ENCODE measurements around the gene TBC1D14.

The TBC1D14 gene

GRCh38 chr4:6932475-6932874 is 22.8 kb downstream of the TBC1D14 start:
- DNase-seq = no peak

GRCh38 chr4:6932918-6933317 is 23.3 kb downstream of the TBC1D14 start:
- no peak for DNase-seq

GRCh38 chr4:6933691-6934430 is 24.2 kb downstream of the TBC1D14 start:
- DNase-seq = no peak

DNA sequence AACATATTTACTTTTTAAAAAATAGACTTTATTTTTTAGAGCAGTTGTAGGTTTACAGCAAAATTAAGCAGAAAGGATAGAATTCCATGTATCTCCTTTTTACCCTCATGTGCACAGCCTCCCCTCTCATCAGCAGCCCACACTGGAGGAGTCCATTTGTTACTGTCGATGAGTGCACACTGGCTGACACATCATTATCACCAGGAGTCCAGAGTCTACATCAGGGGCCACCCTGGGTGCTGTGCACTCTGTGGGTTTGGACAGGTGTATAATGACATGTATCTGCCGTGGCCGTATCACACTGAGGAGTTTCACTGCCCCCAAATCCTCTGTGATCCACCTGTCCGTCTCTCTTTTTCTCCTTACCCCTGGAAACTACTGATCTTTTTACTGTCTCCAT is 26.3 kb downstream of the TBC1D14 start:
- no peak for DNase-seq

DNA sequence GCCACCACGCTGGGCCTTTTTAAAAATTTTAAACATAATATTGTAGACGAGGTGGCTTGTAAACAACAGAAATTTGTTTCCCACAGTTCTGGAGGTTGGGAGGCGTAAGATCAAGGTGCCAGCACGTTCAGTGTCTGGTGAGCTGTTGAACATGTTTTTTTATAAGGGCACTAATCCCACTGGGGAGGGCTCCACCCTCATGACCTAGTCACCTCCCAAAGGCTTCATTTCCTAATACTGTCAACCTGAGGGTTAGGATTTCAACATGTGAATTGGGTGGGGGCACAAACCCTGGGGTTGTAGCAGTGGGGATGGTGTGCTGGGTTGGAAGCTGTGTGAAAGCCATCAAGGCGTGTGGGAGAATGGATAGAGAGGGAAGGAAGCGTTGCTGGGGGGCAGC is 27.6 kb downstream of the TBC1D14 start:
- DNase-seq = no peak

DNA sequence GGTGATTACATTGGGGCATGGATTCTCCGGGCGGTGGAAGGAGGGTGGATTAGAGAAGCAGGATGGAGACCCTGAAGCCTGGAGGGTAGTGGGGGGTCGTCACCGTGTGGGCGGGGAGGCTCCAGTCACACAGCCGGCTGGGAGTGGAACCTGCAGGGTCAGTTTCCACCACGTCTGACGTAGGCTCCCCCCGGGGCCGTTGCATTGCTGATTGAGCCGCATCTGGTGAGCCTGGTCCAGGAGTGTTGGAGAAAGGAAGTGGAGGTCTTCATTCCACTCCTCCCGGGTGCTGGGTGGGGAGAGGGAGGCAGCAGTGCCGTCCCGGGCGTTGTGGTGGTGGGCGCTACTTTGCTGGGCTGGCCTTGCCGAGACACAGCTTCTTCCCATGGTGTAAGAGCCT is 28.1 kb downstream of the TBC1D14 start:
- no peak for DNase-seq

DNA sequence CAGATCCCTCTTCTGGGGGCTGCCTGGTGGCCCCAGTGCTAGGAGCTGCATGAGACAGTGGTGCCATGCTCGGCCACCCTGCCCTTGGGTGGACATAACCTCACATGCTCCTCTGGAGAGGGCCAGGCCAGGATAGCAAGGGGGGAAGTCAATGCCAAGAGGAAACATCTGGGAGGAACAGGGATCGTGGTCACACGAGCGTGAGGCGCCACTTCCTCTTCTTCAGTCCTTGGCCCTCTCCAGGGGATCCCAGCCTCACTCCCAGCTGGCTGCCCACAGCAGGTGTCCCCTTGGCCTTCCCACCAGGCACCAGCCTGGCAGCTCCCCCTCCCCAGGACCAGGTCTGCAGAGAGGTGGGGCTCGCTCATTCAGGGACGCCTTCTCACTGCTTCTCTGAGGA is 28.6 kb downstream of the TBC1D14 start:
- no peak for DNase-seq

DNA sequence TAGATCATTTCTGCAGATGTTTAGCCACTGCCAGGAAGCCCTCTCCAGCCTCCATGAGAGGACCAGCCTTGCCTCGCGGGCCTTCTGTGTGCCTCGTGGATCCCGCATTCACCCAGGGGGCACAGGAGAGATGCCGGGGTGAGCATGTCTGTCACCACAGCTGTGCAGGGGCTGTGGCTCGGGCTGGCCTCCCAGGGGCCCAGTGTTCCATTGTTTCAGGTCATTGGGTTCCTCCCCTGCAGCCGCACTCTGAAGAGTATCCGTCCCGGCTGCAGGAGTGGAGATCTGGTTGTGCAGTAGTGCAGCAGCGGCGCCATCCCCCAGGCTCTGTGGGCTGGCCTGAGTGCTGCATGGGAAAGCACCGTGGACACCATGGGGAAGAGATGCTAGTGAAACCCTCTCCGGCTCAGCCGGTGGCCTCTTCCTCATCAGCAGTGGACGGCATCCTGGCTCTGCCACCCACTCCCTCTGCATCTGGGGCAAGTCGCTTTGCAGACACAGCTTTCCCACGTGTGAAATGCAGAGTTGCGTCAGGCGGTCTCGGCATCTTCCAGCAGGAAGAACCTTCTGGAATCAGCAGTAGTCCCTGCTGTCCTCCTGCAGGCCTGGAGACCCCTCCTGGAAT is 29.1 kb downstream of the TBC1D14 start:
- DNase-seq = no peak

- no peak for DNase-seq
These were observed 30.4 kb downstream of the TBC1D14 start for GRCh38 chr4:6939761-6940743.

DNA sequence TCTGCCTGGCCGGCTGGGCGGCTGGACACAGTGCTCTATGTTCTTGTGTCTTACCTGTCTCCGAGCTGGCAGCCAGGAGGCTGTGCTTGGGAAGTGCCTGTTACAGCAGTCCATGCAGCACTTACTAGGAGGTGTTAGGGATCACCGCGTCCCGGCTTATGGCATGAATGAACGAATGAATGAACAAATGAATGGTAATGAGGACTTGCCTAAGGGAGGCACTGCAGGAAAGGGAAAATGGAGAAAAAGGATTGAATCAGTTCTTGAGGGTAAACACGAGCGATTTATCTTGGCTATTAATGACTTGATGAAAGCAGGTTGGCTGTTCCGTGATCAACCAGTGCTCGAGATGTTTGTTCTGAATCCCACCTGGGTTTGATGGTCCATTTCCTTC is 31.1 kb downstream of the TBC1D14 start:
- no peak for DNase-seq

GRCh38 chr4:6941796-6942195 is 32.2 kb downstream of the TBC1D14 start:
- DNase-seq = no peak

GRCh38 chr4:6942238-6942800 is 32.7 kb downstream of the TBC1D14 start:
- DNase-seq = no peak

DNA sequence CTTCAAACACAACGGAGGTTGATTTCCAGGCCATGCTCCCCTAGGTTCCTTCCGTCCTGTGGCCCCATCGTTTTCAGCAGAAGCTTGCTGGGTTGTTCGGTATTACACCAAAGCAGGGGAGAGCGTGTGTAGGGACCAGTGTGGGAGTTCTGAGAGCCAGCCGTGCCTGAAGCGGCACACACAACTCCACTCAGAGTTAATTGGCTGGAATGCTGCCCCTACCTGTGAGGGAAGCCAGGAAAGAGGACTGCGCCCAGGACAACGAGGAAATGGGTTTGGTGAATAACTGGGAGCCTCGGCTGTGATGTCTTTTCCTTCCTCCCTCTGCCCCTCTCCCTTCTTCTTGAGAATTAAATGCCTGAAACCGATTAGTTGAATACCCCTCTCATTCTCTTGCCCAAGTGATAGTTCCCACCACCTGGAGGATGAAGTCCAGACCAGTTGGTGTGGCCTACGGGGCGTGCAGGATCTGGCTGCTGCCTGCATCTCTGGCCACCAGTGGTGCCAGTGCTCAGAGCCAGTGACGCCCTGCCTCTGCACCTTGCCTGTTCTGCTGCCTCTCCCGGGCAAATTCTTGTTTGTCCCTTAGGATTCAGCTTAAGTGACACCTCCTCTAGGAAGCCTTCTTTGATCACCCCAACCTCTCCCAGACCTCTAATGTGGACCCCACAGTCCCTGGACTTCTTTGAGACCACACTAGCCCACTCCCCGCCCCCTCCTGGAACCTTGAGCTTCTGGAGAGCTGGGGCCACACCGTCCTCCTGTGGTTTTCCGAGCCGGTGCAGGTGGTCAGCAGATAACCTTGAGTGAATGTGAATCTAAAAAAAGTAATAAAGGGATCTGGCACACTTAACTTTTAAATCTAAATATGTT is 33.6 kb downstream of the TBC1D14 start:
- DNase-seq = no peak

- DNase-seq = no peak
These were observed 34.2 kb downstream of the TBC1D14 start for GRCh38 chr4:6943885-6944225.

- DNase-seq = no peak
These were observed 34.9 kb downstream of the TBC1D14 start for GRCh38 chr4:6944301-6945051.

- DNase-seq = no peak
These were observed 35.4 kb downstream of the TBC1D14 start for GRCh38 chr4:6945052-6945409.

- DNase-seq = no peak
These were observed 36.9 kb downstream of the TBC1D14 start for GRCh38 chr4:6946497-6946896.

- DNase-seq = no peak
These were observed 38.5 kb downstream of the TBC1D14 start for GRCh38 chr4:6948134-6948460.

GRCh38 chr4:6951880-6952381 is 42.3 kb downstream of the TBC1D14 start:
- no peak for DNase-seq

- DNase-seq = no peak
These were observed 44.2 kb downstream of the TBC1D14 start for GRCh38 chr4:6953751-6954380.

DNA sequence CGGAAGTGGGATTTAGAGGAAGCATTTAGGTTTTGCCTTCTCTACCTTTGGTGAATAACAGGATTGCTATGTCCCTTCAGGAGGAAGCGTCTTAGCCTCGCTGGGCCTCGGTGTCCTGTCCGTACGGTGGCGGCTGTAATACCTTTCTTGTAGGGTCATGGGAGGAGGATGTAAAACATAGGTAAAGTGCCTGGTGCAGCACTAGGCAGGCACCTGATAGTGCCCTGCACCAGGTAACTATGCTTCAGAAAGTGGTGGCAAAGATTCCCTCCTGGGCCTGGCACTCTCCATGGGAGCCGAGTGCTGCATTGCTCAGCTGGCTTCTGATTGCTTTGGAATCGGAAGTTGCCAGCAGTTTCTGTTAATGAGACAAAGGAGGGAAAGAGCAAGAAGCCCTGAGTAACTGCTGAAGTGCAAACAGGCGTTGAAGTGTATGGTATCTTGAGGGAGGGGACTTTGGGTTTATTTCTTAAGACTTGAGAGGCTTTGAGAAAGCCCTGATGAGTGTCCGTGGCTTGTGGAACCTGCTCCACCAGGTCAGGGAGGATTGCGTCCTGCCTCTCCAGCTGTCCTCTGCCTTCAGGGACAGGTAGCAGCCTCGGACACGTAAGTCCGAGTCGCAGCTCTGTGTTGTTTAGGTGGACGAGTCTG is 45.8 kb downstream of the TBC1D14 start:
- DNase-seq = no peak

Measured in NCI-H2227 treated with DMSO at 0.1 percent for 48 hours (cell line).